ENCODE measurements around the gene RECQL5. TPM values are rescaled to one million over a fixed set of nuclear protein-coding genes. Genes with fewer than 3 reads are reported as not detected.

RECQL5 gene
- total and polyA plus RNA-seq, 2 donors (not counting 1 experiment from before 2014, with no cell fraction given) = 58.5 to 70.5 TPM

GRCh38 chr17:75641343-75641742 is 25.6 kb downstream of the RECQL5 start:
- H3K36me3 ChIP-seq (replicated peaks in 1 of 2; ENCODE audit: control extremely low read depth in 1 of 2, control insufficient read depth in 1 of 2, extremely low read depth in 1 of 2, insufficient read depth in 2 of 2, low read length in 1 of 2) = peaks cover 2 to 18% of the 10 kb centered on the region in 2 experiments
- intact Hi-C loops (cut with micrococcal nuclease) = no loop called here
- H3K9me3 ChIP-seq (ENCODE audit: control extremely low read depth in 1 of 3, control insufficient read depth in 2 of 3, insufficient read depth in 1 of 3, low read length in 2 of 3) = no peaks in the 10 kb centered on the region
- ChIA-PET CTCF (interaction anchor here (0.9 to 19.7 kb wide), 4 partner anchors 9 to 106 kb away, joined by 3 to 389 read pairs (median 41); partner anchors contain the start of gene SMIM5), POLR2A (no interaction called here)
- no peaks in the 10 kb centered on the region for H3K27me3 Mint-ChIP-seq
- no peak overlapping the region for H3K4me3 Mint-ChIP-seq
- no peaks in the 10 kb centered on the region for H3K79me2 ChIP-seq (ENCODE audit: control insufficient read depth, insufficient read depth, low read length)
- no peak for ATAC-seq (ENCODE audit: low read depth)
- no peak overlapping the region for H3K27ac ChIP-seq (ENCODE audit: low read length in 2 of 2)
- peaks cover 9% of the 10 kb centered on the region for H3K4me1 Mint-ChIP-seq
- no peaks in the 10 kb centered on the region for H3K9me3 Mint-ChIP-seq (ENCODE audit: insufficient read depth)
- no peak overlapping the region for H2AFZ ChIP-seq (ENCODE audit: insufficient read depth, low read depth, low read length, poor library complexity, severe bottlenecking)
- no peak overlapping the region for H3K4me3 ChIP-seq (ENCODE audit: control extremely low read depth in 1 of 5, extremely low read depth in 1 of 5, insufficient read depth in 1 of 5, low read depth in 2 of 5, low read length in 4 of 5)
- H3K4me1 ChIP-seq (ENCODE audit: control insufficient read depth in 2 of 2, insufficient read depth in 2 of 2, low read length in 2 of 2) = peaks cover 7 to 9% of the 10 kb centered on the region in 2 donors
- TF ChIP-seq CTCF (IDR thresholded peaks at IDR 0.05) = no peak
- no peak for TF ChIP-seq EZH2 (IDR thresholded peaks at IDR 0.05; ENCODE audit: borderline replicate concordance, insufficient read depth, low read depth, low read length, poor library complexity, severe bottlenecking)
- DNase-seq = no peak
- H3K4me2 ChIP-seq (replicated peaks; ENCODE audit: low read depth, low read length, poor library complexity, severe bottlenecking) = no peak overlapping the region
- no peaks in the 10 kb centered on the region for H3K27me3 ChIP-seq (replicated peaks in 1 of 4; ENCODE audit: control extremely low read depth in 1 of 4, control insufficient read depth in 3 of 4, insufficient read depth in 4 of 4, low read length in 3 of 4)
- whole genome bisulfite sequencing (ENCODE audit: insufficient coverage) = 96% methylated on average over 9 of the region's 9 CpGs
- no peak overlapping the region for H3K27ac Mint-ChIP-seq
- no peak overlapping the region for H3K9ac ChIP-seq (ENCODE audit: low read length)
- no peaks in the 10 kb centered on the region for H4K20me1 ChIP-seq (ENCODE audit: control insufficient read depth, insufficient read depth, low read length, poor library complexity, severe bottlenecking)

- ATAC-seq (ENCODE audit: low read depth) = no peak
- H3K27ac Mint-ChIP-seq = no peak overlapping the region
These were observed 26.3 kb downstream of the RECQL5 start for GRCh38 chr17:75640556-75641119.

More at GRCh38 chr17:75640556-75641119, 26.3 kb downstream of the RECQL5 start:
- Histone ChIP-seq H3K4me2 (replicated peaks; ENCODE audit: low read depth, low read length, poor library complexity, severe bottlenecking) (no peak overlapping the region), H3K79me2 (ENCODE audit: control insufficient read depth, insufficient read depth, low read length) (no peaks in the 10 kb centered on the region), H3K9ac (ENCODE audit: low read length) (no peak overlapping the region), H3K36me3 (replicated peaks in 1 of 2; ENCODE audit: control extremely low read depth in 1 of 2, control insufficient read depth in 1 of 2, extremely low read depth in 1 of 2, insufficient read depth in 2 of 2, low read length in 1 of 2) (peaks cover 2 to 18% of the 10 kb centered on the region in 2 experiments), H4K20me1 (ENCODE audit: control insufficient read depth, insufficient read depth, low read length, poor library complexity, severe bottlenecking) (no peaks in the 10 kb centered on the region), H3K9me3 (ENCODE audit: control extremely low read depth in 1 of 3, control insufficient read depth in 2 of 3, insufficient read depth in 1 of 3, low read length in 2 of 3) (no peaks in the 10 kb centered on the region), H2AFZ (ENCODE audit: insufficient read depth, low read depth, low read length, poor library complexity, severe bottlenecking) (no peak overlapping the region), H3K27me3 (replicated peaks in 1 of 4; ENCODE audit: control extremely low read depth in 1 of 4, control insufficient read depth in 3 of 4, insufficient read depth in 4 of 4, low read length in 3 of 4) (no peaks in the 10 kb centered on the region), H3K27ac (ENCODE audit: low read length in 2 of 2) (no peak overlapping the region), H3K4me3 (ENCODE audit: control extremely low read depth in 1 of 5, extremely low read depth in 1 of 5, insufficient read depth in 1 of 5, low read depth in 2 of 5, low read length in 4 of 5) (no peak overlapping the region), H3K4me1 (ENCODE audit: control insufficient read depth in 2 of 2, insufficient read depth in 2 of 2, low read length in 2 of 2) (peaks cover 0 to 2% of the 10 kb centered on the region in 2 donors)
- POLR2A ChIA-PET = no interaction called here
- no peak overlapping the region for H3K4me3 Mint-ChIP-seq
- CTCF ChIA-PET = interaction anchor here (0.9 to 19.7 kb wide), 3 partner anchors 9 to 107 kb away, joined by 3 to 389 read pairs (median 78); partner anchors contain the start of gene SMIM5
- no peak for DNase-seq
- WGBS (ENCODE audit: insufficient coverage) = 99% methylated on average over 11 of the region's 13 CpGs
- H3K9me3 Mint-ChIP-seq (ENCODE audit: insufficient read depth) = no peaks in the 10 kb centered on the region
- no peaks in the 10 kb centered on the region for H3K27me3 Mint-ChIP-seq
- intact Hi-C loops (cut with micrococcal nuclease) = no loop called here
- no peak for TF ChIP-seq CTCF (IDR thresholded peaks at IDR 0.05)
- TF ChIP-seq EZH2 (IDR thresholded peaks at IDR 0.05; ENCODE audit: borderline replicate concordance, insufficient read depth, low read depth, low read length, poor library complexity, severe bottlenecking) = no peak
- H3K4me1 Mint-ChIP-seq = peaks cover 2% of the 10 kb centered on the region
